SK-N-SH (cell line): ENCODE measurements around the gene TBC1D30.
"Not testable (repeated sequence)": the region's sequence is repeated elsewhere in the genome, so short reads cannot be mapped to it uniquely, and the experiment has no call there.

Experiments used
- IRF3 ChIP-seq: fragments of 150-350 bp; IDR thresholded peaks from 2 replicates; pipeline ENCODE4 v1.6.1; 2016; ENCODE audit warnings: mild to moderate bottlenecking, low read depth, low read length
- MEF2A ChIP-seq: IDR thresholded peaks from 2 replicates; pipeline ENCODE4 v1.4.0; 2012; ENCODE audit warnings: low read depth, borderline replicate concordance
- YY1 ChIP-seq: IDR thresholded peaks from 2 replicates; pipeline ENCODE4 v1.4.0; 2012; ENCODE audit warnings: low read depth, mild to moderate bottlenecking

DNA sequence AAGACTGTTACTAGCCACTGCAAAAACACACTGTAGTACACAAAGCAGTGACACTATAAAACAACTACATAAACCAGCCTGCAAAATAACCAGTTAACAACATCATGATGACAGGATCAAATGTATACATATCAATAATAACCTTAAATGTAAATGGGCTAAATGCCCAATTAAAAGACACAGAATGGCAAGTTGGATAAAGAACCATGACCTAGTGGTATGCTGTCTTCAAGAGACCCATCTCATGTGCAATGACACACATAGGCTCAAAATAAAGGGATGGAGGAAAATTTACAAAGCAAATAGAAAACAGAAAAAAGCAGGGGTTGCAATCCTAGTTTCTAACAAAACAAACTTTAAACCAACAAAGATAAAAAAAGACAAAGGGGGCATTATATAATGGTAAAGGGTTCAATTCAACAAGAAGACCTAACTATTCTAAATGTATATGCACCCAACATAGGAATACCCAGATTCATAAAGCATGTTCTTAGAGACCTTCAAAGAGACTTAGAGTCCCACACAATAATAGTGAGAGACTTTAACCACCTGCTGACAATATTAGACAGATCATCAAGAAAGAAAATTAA lies 49.2 kb upstream of the TBC1D30 start:
- TF ChIP-seq YY1, IRF3, MEF2A: not testable (repeated sequence)
